Measurements from ENCODE around the gene ZNF799.
"Not testable (repeated sequence)": the region's sequence is repeated elsewhere in the genome, so short reads cannot be mapped to it uniquely, and the experiment has no call there.

ZNF799 gene

DNA sequence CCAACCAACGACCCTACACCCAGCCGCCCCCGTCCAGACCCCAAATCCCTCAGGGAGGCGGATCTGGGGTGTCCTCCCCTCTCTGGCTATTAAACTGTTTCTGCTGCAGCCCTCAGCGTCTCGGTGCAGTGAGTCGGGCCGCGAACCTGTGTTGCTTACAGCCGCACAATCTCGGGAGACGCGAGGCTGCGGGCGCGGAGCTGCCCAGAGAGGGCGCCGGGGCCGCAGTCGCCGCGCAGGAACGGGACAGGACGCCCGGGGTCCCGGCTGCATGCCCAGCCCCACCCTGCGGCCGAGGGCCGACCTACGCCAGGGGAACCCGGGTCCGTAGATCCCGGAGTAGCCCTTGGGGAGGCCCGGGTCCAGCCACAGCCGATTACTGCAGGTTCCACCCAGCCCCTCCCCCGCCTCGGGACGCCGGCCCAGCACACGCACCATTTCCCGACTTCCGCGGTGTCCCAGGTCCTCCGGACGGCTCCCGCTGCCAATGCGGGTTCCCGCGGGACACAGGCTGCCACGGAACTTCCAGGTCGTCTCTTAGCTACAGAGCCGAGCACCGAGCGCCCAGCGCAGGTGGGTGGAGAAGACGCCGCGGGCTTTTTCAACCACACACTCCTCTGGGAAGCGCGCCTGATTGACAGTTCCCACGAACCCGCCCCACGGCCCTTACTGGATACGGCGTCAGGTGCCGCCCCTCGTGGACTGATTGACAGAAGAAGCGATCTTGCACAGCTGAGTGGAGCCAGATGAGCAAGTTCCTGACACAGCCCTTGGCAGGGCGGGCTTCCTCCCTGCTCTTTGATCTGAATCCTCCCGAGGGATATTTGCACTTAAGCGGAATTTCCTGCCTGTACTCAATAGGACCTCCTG lies at the start of gene ZNF799:
TSS of gene ZNF799 (minus strand) at position 639 of the 870 bp plus-strand sequence. CDS start at position 438, 201 bp downstream.
- peak within 1 kb of the TSS; percentile 71 to 93 for H3K27ac ChIP-seq
- peak; percentile 98 for DNase-seq (ENCODE audit: low spot score)
- TF ChIP-seq, protein P1, sequence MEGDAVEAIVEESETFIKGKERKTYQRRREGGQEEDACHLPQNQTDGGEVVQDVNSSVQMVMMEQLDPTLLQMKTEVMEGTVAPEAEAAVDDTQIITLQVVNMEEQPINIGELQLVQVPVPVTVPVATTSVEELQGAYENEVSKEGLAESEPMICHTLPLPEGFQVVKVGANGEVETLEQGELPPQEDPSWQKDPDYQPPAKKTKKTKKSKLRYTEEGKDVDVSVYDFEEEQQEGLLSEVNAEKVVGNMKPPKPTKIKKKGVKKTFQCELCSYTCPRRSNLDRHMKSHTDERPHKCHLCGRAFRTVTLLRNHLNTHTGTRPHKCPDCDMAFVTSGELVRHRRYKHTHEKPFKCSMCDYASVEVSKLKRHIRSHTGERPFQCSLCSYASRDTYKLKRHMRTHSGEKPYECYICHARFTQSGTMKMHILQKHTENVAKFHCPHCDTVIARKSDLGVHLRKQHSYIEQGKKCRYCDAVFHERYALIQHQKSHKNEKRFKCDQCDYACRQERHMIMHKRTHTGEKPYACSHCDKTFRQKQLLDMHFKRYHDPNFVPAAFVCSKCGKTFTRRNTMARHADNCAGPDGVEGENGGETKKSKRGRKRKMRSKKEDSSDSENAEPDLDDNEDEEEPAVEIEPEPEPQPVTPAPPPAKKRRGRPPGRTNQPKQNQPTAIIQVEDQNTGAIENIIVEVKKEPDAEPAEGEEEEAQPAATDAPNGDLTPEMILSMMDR (IDR thresholded peaks at IDR 0.05), result no peak
- H3K4me3 ChIP-seq, result peak within 1 kb of the TSS; percentile 95

DNA sequence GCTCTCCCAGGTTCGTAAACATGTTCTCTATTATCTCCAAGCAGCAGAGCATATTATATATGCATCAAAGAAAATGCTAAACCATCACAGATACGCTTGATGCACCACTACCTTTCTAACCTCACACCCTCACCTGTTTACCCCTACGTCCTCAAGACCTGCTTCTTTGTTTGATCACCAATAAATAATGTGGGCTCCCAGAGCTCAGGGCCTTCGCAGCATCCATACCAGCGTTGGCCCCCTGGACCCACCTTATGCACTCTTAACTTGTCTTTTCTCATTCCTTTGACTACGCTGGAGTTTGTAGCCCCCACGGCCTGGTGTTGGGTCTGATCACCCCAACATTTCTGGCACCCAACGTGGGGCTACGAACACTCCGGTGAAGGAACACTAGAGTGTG lies 49.8 kb upstream of the ZNF799 start:
- no peak overlapping the region for H3K27ac ChIP-seq
- no peak for DNase-seq (ENCODE audit: low spot score)
- TF ChIP-seq, protein P1 (IDR thresholded peaks at IDR 0.05), result no peak
- H3K4me3 ChIP-seq, result no peak overlapping the region

DNA sequence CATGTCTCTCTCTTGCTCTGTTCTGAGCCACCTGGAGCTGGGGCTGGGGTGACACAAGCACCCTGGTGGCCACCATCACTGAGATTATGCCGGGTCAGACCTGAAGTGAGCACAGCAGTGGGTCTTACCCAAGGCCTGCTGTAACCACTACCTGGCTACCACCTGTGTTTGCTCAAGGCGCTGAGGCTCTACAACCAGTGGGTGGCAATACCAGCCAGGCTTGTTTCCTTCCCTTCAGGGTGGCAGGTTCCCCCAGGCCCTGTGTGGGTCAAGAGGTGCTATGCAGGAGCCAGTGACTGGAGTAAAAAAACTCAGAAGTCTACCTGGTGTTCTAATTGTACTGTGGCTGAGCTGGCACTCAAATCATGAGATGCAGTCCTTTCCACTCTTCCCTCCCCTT lies 47.7 kb upstream of the ZNF799 start:
- TF ChIP-seq, protein P1 (IDR thresholded peaks at IDR 0.05), result no peak
- H3K27ac ChIP-seq, result no peak overlapping the region
- no peak for DNase-seq (ENCODE audit: low spot score)
- H3K4me3 ChIP-seq, result no peak overlapping the region

DNA sequence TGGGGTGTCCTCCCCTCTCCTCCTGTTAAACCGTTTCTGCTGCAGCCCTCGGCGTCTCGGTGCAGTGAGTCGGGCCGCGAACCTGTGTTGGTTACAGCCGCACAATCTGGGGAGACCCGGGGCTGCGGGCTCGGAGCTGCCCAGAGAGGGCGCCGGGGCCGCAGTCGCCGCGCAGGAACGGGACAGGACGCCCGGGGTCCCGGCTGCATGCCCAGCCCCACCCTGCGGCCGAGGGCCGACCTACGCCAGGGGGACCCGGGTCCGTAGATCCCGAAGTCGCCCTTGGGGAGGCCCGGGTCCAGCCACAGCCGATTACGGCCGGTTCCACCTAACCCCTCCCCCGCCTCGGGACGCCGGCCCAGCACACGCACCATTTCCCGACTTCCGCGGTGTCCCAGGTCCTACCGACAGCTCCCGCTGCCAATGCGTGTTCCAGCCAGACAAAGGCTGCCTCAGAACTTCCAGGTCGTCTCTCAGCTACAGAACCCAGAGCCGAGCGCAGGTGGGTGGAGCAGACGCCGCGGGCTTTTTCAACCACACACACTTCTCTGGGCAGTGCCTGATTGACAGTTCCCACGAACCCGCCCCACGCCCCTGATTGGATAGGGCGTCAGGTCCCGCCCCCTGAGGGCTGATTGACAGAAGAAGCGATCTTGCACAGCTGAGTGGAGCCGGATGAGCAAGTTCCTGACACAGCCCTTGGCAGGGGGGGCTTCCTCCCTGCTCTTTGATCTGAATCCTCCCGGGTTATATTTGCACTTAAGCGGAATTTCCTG lies 39.7 kb upstream of the ZNF799 start, which contains the start of gene ZNF443:
TSS of gene ZNF443 (minus strand) at position 481 of the 776 bp plus-strand sequence. CDS start at position 374, 107 bp downstream.
- peak within 1 kb of the TSS; percentile 25 to 85 for H3K27ac ChIP-seq
- TF ChIP-seq, protein P1 (IDR thresholded peaks at IDR 0.05), result no peak
- peak; percentile 99 for DNase-seq (ENCODE audit: low spot score)

DNA sequence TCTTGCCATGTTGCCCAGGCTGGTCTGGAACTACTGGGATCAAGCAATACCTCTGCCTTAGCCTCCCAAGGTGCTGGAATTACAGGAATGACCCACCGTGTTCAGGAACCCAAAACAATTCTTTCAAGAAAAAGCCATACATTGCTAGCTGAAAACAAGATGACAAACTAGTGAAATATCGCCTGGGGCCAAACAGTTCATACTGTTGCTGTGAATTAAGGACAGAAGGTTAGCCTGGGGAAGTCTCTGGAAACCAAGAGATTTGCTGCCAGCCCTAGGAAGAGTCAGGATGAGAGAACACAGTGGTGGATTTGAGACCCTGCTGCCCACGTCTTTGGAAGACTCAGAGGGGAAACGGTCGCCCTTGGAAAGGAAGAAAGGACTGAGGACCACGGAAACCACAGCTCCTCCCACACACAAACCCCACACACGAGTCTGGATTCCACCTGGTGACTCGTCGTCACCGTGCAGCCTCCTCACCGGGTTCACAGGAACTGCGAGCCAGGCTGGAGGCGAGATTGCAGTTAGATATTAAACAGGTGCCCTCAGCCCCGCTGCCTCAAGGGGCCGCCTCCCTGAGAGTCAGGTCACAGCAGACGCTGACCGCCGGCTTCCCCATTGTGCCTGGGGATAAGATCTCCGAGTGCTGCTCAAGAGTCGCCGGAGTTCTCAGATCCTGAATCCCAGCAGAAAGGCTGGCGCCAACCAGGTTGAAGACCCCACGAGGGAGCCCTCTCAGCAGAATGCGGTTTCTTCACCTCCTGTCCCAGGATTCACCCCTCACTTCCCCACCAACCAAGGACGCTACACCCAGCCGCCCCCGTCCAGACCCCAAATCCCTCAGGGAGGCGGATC lies 38.8 kb upstream of the ZNF799 start:
- DNase-seq (ENCODE audit: low spot score), result not testable (repeated sequence)
- Histone ChIP-seq H3K4me3 (peak overlapping the region; percentile 81), H3K27ac (peak overlapping the region; percentile 25 to 85)

More for the DNA sequence above, 39.7 kb upstream of the ZNF799 start, which contains the start of gene ZNF443:
- peak within 1 kb of the TSS; percentile 81 for H3K4me3 ChIP-seq

DNA sequence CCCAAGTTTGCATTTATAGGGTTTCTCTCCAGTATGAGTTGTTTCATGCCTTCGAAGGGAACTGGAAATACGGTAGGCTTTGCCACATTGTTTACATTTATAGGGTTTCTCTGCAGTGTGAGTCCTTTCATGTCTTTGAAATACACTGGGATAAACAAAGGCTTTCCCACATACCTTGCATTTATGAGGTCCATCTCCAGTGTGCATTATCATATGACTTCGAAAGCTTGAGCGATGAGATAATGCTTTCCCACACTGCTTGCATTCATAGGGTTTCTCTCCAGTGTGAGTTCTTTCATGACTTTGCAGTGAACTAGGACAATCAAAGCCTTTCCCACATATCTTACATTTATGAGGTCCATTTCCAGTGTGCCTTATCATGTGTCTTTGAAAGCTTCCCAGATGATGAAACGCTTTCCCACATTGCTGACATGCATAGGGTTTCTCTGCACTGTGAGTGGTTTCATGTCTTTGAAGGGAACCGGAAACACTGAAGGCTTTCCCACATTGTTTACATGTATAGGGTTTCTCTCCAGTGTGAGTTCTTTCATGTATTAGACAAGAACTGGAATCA lies 29.7 kb upstream of the ZNF799 start:
- not testable (repeated sequence) for H3K27ac ChIP-seq; DNase-seq (ENCODE audit: low spot score); H3K4me3 ChIP-seq

DNA sequence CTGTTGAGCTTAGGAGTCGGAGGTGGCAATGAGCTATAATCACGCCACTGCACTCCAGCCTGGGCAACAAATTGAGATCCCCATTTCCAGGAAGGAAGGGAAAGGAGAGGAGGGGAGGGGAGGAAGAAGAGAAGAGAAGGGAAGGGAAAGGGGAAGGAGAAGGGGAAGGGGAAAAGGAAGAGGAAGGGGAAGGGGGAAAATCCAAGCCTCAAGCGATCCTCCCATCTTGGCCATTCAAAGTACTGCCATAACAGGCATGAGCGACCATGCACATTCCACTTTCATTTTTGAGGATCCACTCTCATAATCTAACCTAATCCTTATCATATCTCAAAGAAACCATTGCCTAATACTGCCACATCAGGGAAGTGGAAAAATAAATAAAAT lies 24.8 kb upstream of the ZNF799 start:
- no peak overlapping the region for H3K4me3 ChIP-seq
- DNase-seq (ENCODE audit: low spot score), result no peak
- TF ChIP-seq, protein P1 (IDR thresholded peaks at IDR 0.05), result no peak
- H3K27ac ChIP-seq, result no peak overlapping the region
